Measurements from ENCODE around the gene TSC22D1.

GRCh38 chr13:44404261-44405132, 171.6 kb downstream of the TSC22D1 start:
- TF ChIP-seq CTCF (conservative IDR thresholded peaks at IDR 0.05) (no peak), EZH2 (IDR thresholded peaks at IDR 0.05; ENCODE audit: low read depth) (no peak)

Measured in PC-9 (cell line).